Pancreas (tissue), 10 donors: ENCODE data around the gene PML. TPM values are rescaled to one million over a fixed set of nuclear protein-coding genes. Genes with fewer than 3 reads are reported as not detected.

Experiments
- ATAC-seq, 4 donors: fragments of 200-7000 bp; cut with Tn5 transposase; one replicate each; pipeline versions ENCODE4 v1.8.0 to v1.9.1; 2020; ENCODE audit warnings: mild to moderate bottlenecking in 4 of 4, moderate library complexity in 4 of 4
- DNase-seq, 6 donors: peaks; one replicate each; pipeline ENCODE4 v3.0.0-alpha.2; 2020
- FAIRE-seq: peaks from 2 replicates; lab custom pipeline; 2012; peaks lifted over from hg19 to GRCh38; lab: Jason Lieb, UNC
- H3K27ac ChIP-seq, 4 donors: fragments of 200-600 bp; sonication (generic); 1 replicate in 3 of 4; 2 replicates in 1 of 4; pipeline versions ENCODE4 v1.5.0 to v1.8.0; 2020
- H3K27me3 ChIP-seq, 4 donors: fragments of 200-600 bp; one replicate each; pipeline ENCODE4 v1.8.0; 2021
- H3K36me3 ChIP-seq, 3 donors: fragments of 200-600 bp; sonication (generic) in 1 of 3; one replicate each; pipeline versions ENCODE4 v1.5.0 to v1.8.0; 2020 to 2021
- H3K4me1 ChIP-seq, 3 donors: fragments of 200-600 bp; one replicate each; pipeline ENCODE4 v1.8.0; 2021
- H3K4me3 ChIP-seq, 4 donors: fragments of 200-600 bp; sonication (generic) in 2 of 4; one replicate each; pipeline versions ENCODE4 v1.5.0 to v1.8.0; 2020 to 2021
- H3K9me3 ChIP-seq, 4 donors: fragments of 200-600 bp; one replicate each; pipeline ENCODE4 v1.8.0; 2021
- CTCF ChIP-seq, 4 donors: fragments of 200-600 bp; sonication (generic) in 3 of 4; IDR thresholded peaks; one replicate each; pipeline versions ENCODE4 v1.5.0 to v1.8.0; 2021; ENCODE audit warnings: antibody characterized with exemption in 4 of 4
- WGBS, 2 donors: extraction: QIAGEN DNeasy Blood & Tissue Kit; methylation state at CpG; one replicate each; pipeline ENCODE4 v1.1.7; 2013; 5-methylcytosine and 5-hydroxymethylcytosine counted together
- intact Hi-C, 3 donors: fragments of 100-400 bp; cut with DNase I; formaldehyde crosslinking; loops; one replicate each; pipeline versions ENCODE4 v1.11.1 to v1.14.2; 2022
- polyA plus RNA-seq, 2 donors: library from polyadenylated mRNA; stranded (reverse); fragments of 200-250 nt; gene quantifications; one replicate each; pipeline ENCODE4 v1.2.3, GENCODE V29; 2013
- total RNA-seq, 6 donors: library from RNA; stranded (reverse); fragmentation: NEBNext Ultra II Directional in 4 of 6; extraction: Animal tissue kit (Norgen Biotek cat#: 25700) in 4 of 6; gene quantifications; one replicate each; pipeline versions ENCODE4 v1.2.1 to v1.2.4, GENCODE V29; 2021 to 2023
- donor health status: healthy with polysubstance abuse.
- donor health status: DM: no; HTN: no; CAD: no; lungs with moderate emphysema.
- donor health status: DM: no; HTN: no; CAD: no.
- donor health status: control.
- donor health status: control.
- donor health status: Bipolar disorder and iron deficiency.
- donor health status: DM: yes; HTN: yes; CAD: no.
- donor health status: DM: no; HTN: no; CAD: no.
- donor health status: DM: no; HTN: no; CAD: no.
- donor health status: DM: yes; HTN: yes; CAD: no.

Gene PML
- total and polyA plus RNA-seq, 8 donors: 10.6 to 31.7 (median 15.4) TPM

GRCh38 chr15:73947651-73948050 lies 46.9 kb upstream of the PML start:
- intact Hi-C loops: no loop called here
- DNase-seq (no peak), ATAC-seq (no peak), FAIRE-seq (no peak)
- H3K9me3 ChIP-seq: no peaks in the 10 kb centered on the region
- peaks cover 0 to 6% (median 4%) of the 10 kb centered on the region in 3 donors for H3K4me1 ChIP-seq
- TF ChIP-seq CTCF (IDR thresholded peaks at IDR 0.05): no peak
- H3K36me3 ChIP-seq: no peaks in the 10 kb centered on the region
- no peak overlapping the region for H3K27ac ChIP-seq
- H3K4me3 ChIP-seq: no peak overlapping the region
- 91 to 94% methylated on average over 9 of the region's 9 CpGs for WGBS, 2 donors
- no peaks in the 10 kb centered on the region for H3K27me3 ChIP-seq

GRCh38 chr15:73948396-73948795 lies 46.1 kb upstream of the PML start:
- H3K36me3 ChIP-seq: no peaks in the 10 kb centered on the region
- WGBS, 2 donors: 85 to 93% methylated on average over 4 of the region's 4 CpGs
- intact Hi-C loops: no loop called here
- H3K4me1 ChIP-seq: peaks cover 0 to 6% (median 4%) of the 10 kb centered on the region in 3 donors
- H3K9me3 ChIP-seq: no peaks in the 10 kb centered on the region
- ATAC-seq (no peak), FAIRE-seq (no peak), DNase-seq (no peak)
- H3K4me3 ChIP-seq: no peak overlapping the region
- no peaks in the 10 kb centered on the region for H3K27me3 ChIP-seq
- no peak for TF ChIP-seq CTCF (IDR thresholded peaks at IDR 0.05)
- no peak overlapping the region for H3K27ac ChIP-seq

GRCh38 chr15:73948982-73949381 lies 45.5 kb upstream of the PML start:
- no peak for DNase-seq

GRCh38 chr15:73949496-73949895 lies 45.0 kb upstream of the PML start:
- Histone ChIP-seq H3K4me1 (peaks cover 0 to 6% (median 4%) of the 10 kb centered on the region in 3 donors), H3K27me3 (no peaks in the 10 kb centered on the region), H3K9me3 (no peaks in the 10 kb centered on the region), H3K36me3 (no peaks in the 10 kb centered on the region), H3K4me3 (no peak overlapping the region), H3K27ac (no peak overlapping the region)
- intact Hi-C loops: no loop called here
- ATAC-seq (no peak), FAIRE-seq (no peak), DNase-seq (no peak)
- WGBS, 2 donors: 90 to 93% methylated on average over 10 of the region's 10 CpGs
- TF ChIP-seq CTCF (IDR thresholded peaks at IDR 0.05): no peak

More at GRCh38 chr15:73948982-73949381, 45.5 kb upstream of the PML start:
- Histone ChIP-seq H3K4me3 (no peak overlapping the region), H3K27ac (no peak overlapping the region), H3K36me3 (no peaks in the 10 kb centered on the region), H3K27me3 (no peaks in the 10 kb centered on the region), H3K9me3 (no peaks in the 10 kb centered on the region), H3K4me1 (peaks cover 0 to 6% (median 4%) of the 10 kb centered on the region in 3 donors)
- intact Hi-C loops: no loop called here
- WGBS, 2 donors: 71 to 85% methylated on average over 4 of the region's 4 CpGs
- TF ChIP-seq CTCF (IDR thresholded peaks at IDR 0.05): no peak
- ATAC-seq (no peak), FAIRE-seq (no peak)

- TF ChIP-seq CTCF (IDR thresholded peaks at IDR 0.05): no peak
- no peak overlapping the region for H3K27ac ChIP-seq
- no peaks in the 10 kb centered on the region for H3K36me3 ChIP-seq
- no peak for FAIRE-seq
- intact Hi-C loops: no loop called here
- H3K27me3 ChIP-seq: no peaks in the 10 kb centered on the region
- DNase-seq: no peak
- ATAC-seq: no peak
- H3K4me3 ChIP-seq: no peak overlapping the region
- peaks cover 0 to 6% (median 4%) of the 10 kb centered on the region in 3 donors for H3K4me1 ChIP-seq
- no peaks in the 10 kb centered on the region for H3K9me3 ChIP-seq
These were observed 44.1 kb upstream of the PML start for GRCh38 chr15:73950479-73950830.
